Measurements from ENCODE around the gene TNS1. TPM values are rescaled to one million over a fixed set of nuclear protein-coding genes. Genes with fewer than 3 reads are reported as not detected.

TNS1 gene
- total RNA-seq, 1 experiment from 2014 or later = 3.4 TPM

- H3K4me3 Mint-ChIP-seq = no peak overlapping the region
- Histone ChIP-seq H3K4me2 (ENCODE audit: insufficient read depth, insufficient read length, low read length) (no peak overlapping the region), H4K91ac (ENCODE audit: insufficient read length, low read depth, low read length) (no peak overlapping the region), H2BK120ac (ENCODE audit: low read depth, low read length, poor library complexity, severe bottlenecking) (no peak overlapping the region), H2BK20ac (ENCODE audit: low read depth, low read length, poor library complexity, severe bottlenecking) (no peak overlapping the region), H4K5ac (ENCODE audit: insufficient read length, low read depth, low read length) (no peak overlapping the region), H3K23ac (ENCODE audit: insufficient read length, low read depth, low read length) (no peak overlapping the region), H3K79me1 (ENCODE audit: insufficient read depth, low read depth, low read length, poor library complexity, severe bottlenecking) (no peaks in the 10 kb centered on the region), H3K4me1 (ENCODE audit: insufficient read depth, low read length) (peaks cover 3% of the 10 kb centered on the region; the same call in 1 of the 2 replicates), H4K8ac (replicated peaks; ENCODE audit: insufficient read length, low read depth, low read length) (no peak overlapping the region), H3K4ac (ENCODE audit: low read depth, low read length) (no peak overlapping the region), H2BK12ac (ENCODE audit: insufficient read length, low read depth, low read length) (no peak overlapping the region), H2BK15ac (ENCODE audit: low read depth, low read length) (no peak overlapping the region), H4K20me1 (ENCODE audit: control insufficient read depth, insufficient read depth, insufficient read length) (no peaks in the 10 kb centered on the region), H3T11ph (ENCODE audit: low read length) (no peak overlapping the region), H2BK5ac (ENCODE audit: insufficient read length, low read length) (no peak overlapping the region), H3K79me2 (ENCODE audit: insufficient read depth, low read length) (no peaks in the 10 kb centered on the region), H3K56ac (ENCODE audit: insufficient read length, low read depth, low read length) (no peak overlapping the region), H3K9me3 (ENCODE audit: control insufficient read depth, low read depth, low read length) (no peaks in the 10 kb centered on the region), H3K27me3 (ENCODE audit: insufficient read depth, low read length) (peaks cover 4% of the 10 kb centered on the region; the same call in 1 of the 2 replicates), H2AK5ac (ENCODE audit: insufficient read length, low read length) (no peak overlapping the region), H2AFZ (ENCODE audit: low read length) (no peak overlapping the region), H3K23me2 (ENCODE audit: insufficient read length, low read depth, low read length, poor library complexity, severe bottlenecking) (peaks cover 12% of the 10 kb centered on the region), H3K14ac (ENCODE audit: insufficient read depth, low read length) (no peak overlapping the region), H3K18ac (ENCODE audit: insufficient read length, low read depth, low read length) (no peak overlapping the region), H3K27ac (ENCODE audit: insufficient read length, low read depth, low read length) (no peak overlapping the region), H3K9ac (ENCODE audit: extremely low read depth, insufficient read length, low read length) (no peak overlapping the region)
- H3K27me3 Mint-ChIP-seq (ENCODE audit: low read depth) = peaks cover 21% of the 10 kb centered on the region
- no peak for DNase-seq
- WGBS (ENCODE audit: extremely low coverage, insufficient read length, low lambda C conversion rate) = no CpG with 5 or more reads among the region's 8 CpGs
- H3K36me3 Mint-ChIP-seq (ENCODE audit: insufficient read depth in 1 of 3, low read depth in 3 of 3) = no peaks in the 10 kb centered on the region
- TF ChIP-seq CTCF (conservative IDR thresholded peaks at IDR 0.05) = no peak
- H3K4me1 Mint-ChIP-seq = peaks cover 13 to 31% of the 10 kb centered on the region in 2 experiments
- H3K27ac Mint-ChIP-seq = no peak overlapping the region
- H3K9me3 Mint-ChIP-seq = no peaks in the 10 kb centered on the region
These were observed 27.2 kb downstream of the TNS1 start for GRCh38 chr2:217975626-217976025.
